ENCODE data around the gene CROCC2.

The CROCC2 gene

DNA sequence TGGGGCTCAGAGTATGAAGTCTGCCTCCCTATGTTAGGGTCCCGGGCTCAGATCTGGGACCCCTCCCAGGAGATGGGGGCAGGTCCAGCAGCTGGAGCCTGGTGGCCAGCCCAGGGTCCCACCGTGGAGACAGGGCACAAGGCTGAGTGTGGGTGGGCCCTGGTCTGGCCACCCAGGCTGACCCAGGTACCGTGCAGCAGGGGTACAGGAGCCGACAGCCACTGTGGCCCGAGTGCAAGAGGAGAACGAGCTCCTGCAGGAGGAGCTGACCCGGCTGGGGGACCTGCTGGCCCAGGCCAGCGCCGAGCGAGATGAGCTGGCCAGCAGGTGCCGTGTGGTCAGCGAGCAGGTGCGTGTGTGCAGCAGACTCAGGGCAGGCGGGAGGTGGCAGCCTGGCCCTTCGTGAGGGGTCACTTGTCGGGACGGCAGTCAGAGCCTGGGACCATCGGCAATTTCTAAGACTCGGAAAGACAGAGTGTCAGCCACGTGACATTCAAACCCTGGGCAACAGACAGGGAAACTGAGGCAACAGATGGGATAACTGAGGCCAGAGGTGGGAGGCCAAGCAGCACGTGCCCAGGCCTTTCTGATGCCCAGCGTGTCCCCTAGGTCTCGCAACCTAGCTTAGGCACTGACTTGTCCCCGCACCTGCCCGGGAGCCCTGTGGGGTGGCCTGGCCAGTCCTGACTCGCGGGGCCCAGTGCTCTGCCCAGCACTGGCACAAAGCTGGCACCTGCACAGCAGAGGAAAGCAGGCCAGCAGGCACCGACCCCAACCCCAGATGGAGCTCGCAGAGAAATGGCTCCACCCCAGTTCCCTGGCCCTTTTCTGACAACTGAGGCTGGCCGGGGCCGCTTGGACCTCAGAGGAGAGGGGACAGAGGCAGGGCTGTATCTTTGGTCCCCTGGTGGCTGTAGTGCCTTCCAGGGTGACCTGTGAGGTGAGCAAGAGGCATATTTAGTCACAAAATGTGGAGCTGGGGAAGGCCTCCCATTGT is 13.9 kb downstream of the CROCC2 start:
- no peak for DNase-seq (ENCODE audit: low read depth in 2 of 2, low spot score in 1 of 2)

DNA sequence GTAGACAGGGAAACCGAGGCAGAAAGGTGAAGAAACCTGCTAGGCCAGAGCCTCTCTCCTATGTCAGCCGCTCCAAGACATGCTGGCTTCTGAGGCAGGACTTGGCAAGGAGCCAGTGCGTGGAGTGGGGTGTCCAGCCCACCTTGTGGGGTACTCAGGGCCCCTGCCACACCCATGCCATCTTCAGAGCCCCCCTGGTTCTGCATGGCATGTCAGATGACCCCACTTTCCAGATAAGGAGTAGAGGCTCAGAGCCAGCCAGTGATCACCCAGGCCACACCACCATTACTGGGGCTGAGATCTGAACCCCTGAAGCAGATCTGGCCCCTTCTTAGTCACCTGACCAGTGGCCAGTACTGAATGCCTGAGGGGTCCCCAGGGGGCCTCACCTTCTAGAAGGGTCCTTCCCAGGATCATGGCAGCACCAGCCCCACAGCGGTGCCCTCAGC is 14.7 kb downstream of the CROCC2 start:
- DNase-seq (ENCODE audit: low read depth in 2 of 2, low spot score in 1 of 2), result no peak

- DNase-seq (ENCODE audit: low read depth in 2 of 2, low spot score in 1 of 2), result no peak
Measured at GRCh38 chr2:240921311-240921994, 15.3 kb downstream of the CROCC2 start.

DNA sequence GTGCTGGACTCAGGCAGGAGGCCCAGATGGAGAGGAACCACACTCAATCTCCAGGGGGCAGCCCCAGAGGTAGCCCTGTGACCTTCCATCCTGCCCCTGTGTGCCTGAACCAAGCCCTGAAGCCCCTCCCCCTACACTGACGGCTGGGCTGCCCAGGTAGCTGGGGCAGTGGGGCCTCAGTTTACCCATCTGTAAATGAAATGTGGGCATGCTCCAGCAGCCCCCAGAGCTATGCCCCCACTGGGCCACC is 15.8 kb downstream of the CROCC2 start:
- no peak for DNase-seq (ENCODE audit: low read depth in 2 of 2, low spot score in 1 of 2)

DNA sequence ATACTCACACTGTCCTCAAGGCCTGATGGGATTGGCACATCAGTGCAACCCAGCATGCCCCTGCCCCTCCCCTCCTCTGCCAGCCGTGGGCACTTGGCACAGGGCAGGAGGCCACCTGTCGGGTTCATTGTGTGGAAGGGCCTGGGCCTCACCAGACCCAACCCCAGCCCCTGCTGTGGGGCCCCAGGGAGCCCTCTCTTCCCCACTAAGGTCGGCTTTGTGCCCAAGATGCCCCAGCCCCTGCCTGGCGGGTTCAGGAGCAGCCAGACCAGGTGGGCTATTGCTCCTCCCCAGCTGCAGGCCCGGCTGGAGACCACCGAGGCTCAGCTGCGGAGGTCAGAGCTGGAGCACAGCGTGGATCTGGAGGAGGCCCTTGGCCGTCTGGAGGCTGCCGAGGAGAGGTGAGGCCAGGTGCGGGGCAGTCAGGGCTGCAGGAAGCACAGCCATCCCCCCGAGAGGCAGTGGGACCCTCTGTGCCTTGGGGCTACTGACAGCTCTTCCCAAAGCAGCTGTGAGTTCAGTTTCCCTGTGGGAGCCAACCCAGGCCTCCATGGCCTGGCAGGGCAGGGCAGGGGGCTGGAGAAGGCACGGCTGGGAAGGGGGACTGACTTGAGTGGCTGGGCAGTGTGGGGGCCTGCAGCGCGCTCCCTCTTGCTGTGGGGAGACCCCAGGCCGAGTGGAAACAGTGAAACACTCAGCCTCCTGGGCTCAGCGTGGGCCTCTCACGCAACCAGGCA is 16.3 kb downstream of the CROCC2 start:
- DNase-seq (ENCODE audit: low read depth in 2 of 2, low spot score in 1 of 2), result no peak

DNA sequence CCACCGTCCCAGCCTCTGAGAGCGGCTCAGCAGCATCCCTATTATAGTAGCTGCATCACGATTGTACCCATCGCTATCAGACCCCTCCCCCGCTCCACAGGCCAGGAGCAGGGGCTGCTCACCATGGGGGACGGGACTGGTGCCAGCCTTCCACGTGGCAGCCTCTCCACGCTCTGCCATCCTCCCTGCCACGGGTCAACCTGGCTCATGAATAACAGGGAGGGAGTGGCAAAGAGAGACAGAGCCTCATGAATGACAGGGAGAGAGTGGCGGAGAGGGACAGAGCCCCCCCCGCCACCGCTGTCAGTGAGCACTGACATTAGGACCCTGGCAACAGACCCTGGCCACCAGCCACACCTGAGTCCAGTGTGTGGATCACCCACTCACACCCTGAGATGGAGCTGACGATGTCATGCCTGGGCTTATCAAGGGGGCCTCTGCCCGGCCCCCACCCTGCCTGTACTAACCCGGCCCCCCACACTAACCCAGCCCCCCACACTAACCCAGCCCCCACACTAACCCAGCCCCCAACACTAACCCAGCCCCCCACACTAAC is 16.9 kb downstream of the CROCC2 start:
- no peak for DNase-seq (ENCODE audit: low read depth in 2 of 2, low spot score in 1 of 2)

GRCh38 chr2:240925191-240925567 is 19.0 kb downstream of the CROCC2 start:
- no peak for DNase-seq (ENCODE audit: low read depth in 2 of 2, low spot score in 1 of 2)

GRCh38 chr2:240925568-240926515 is 19.7 kb downstream of the CROCC2 start:
- no peak for DNase-seq (ENCODE audit: low read depth in 2 of 2, low spot score in 1 of 2)

DNA sequence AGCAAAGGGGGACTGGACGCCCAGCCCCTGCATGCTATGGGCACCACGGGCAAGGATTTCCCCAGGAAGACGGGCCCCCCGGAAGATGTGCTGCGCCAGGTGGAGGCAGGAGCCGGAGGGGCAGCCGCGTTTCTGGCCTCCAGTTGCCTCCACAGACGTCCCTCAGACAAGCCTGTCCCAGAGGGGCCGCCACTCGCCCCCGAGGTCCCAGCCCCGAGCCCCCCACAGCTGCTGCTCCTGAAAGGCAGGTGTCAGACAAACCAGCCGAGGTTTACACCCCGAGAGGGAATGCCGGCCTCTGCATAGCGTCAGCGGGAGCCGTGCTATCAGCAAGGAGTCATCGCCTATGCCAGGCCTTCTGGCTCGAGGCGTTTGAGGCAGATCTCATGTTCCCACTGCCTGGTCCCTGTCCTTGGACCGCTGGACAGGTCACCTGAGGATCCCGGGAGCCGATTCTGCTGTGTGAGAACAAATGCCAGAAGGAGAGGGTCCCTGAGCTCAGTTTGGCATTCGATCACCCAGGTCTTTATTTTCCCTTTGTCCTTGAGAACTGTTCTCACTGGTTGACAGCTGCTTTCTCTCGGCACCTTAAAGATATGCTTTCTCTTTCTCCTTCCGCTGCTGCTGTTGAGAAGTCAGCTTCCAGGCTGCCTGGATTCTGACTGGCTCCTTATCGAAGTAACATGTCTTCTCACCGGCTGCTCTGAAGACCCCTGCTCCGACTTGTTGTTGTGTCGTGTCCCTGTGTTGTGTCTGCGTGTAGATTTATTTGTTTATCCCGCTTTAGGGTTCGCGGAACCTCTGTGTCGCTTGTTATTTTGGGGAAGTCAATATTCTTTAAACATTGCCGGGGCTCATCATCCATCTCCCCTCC is 20.6 kb downstream of the CROCC2 start:
- no peak for DNase-seq (ENCODE audit: low read depth in 2 of 2, low spot score in 1 of 2)

GRCh38 chr2:240927390-240927781 is 21.2 kb downstream of the CROCC2 start:
- no peak for DNase-seq (ENCODE audit: low read depth in 2 of 2, low spot score in 1 of 2)

DNA sequence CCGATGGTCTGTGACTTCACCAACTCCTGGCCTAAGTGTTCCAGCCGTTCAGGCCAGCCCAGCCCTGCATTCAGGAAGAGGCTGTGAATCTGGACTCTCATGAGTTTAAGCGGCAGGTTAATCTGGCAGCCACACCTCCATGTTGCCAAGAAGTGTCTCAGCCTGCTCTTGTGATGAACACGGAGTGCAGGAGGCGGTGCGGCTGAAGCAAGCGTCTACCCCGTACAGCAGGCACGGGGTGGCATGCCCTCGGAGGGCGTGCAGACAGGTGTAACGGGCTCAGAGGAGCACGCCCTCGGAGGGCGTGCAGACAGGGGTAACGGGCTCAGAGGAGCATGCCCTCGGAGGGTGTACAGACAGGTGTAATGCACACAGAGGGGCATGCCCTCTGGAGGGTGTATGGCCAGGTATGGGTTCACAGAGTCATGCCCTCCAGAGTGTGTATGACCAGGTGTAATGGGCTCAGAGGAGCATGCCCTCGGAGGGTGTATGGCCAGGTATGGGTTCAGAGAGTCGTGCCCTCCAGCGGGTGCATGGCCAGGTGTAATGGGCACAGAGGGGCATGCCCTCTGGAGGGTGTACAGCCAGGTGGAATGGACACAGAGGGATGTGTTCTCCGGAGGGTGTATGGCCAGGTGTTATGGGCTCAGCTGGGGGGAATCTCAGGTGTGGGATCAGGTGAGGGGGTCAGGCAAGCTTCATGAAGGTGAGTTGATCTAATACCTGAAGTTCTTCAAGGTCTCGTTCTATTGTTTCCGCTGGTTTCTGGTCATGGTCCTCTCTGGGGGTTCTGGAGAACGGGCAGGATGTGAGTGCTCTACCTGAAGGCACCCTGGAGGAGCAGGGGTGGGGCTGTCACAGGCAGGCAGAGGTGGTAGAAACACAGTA is 22.6 kb downstream of the CROCC2 start:
- DNase-seq (ENCODE audit: low read depth in 2 of 2, low spot score in 1 of 2), result no peak

DNA sequence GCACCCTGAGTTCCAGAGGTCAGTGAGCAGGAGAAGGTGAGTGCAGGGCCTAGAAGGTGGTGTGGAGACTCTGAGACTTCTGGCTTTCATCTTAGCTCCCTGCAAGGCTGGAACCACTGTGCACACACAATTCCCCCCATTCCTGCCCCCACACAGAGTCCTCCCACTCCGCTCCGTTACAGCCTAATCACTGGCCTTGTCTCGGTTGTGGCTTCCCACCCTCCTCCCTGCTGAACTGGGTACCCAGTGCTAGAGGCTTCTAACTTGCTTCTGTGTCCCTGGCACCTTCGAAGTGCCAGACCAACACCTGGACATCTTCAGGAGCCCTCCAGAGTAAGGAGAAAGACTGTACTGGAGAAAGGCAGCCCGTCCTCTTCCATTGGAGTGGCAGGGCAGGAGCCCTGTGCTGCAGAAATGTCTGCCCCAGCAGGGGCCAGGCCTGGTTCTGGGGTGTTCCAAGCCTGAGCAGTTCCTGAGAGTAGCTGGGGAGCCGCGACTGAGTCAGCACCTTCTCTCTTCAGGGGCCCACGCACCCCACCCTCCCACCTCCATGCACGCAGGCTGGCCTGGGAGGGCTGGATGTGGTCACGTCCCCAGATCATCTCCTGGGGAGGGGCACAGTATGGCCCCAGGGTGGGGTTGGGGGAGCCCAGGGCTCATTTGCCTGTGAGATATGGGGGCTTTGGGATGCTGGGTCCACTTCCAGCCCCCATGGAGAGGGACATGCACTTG is 23.4 kb downstream of the CROCC2 start:
- DNase-seq (ENCODE audit: low read depth in 2 of 2, low spot score in 1 of 2), result no peak

DNA sequence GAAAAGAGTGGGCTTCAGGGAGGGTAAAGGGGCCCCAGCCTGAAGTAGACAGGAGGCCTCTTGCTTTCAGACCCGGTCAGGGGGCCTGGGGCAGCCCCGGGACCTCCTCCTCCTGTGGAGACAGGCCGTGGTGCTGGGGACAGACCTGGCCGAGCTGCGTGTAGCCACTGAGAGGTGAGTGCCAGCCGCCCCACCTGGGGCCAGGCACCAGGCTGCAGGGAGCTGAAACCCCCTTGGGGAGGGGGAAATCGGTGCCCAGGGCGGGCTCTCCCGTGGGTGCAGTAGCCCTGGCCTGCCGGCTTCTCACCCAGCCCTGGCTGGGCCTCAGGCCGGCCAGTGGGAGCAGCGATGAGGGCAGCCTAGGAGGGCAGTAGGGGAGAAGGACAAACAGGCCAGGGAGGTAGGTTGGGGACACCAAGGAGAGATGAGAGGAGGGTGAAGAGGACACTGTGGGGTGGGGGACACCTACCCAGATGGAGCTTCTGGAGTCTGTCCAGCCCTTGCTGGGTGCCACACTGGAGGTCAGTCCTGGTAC is 24.0 kb downstream of the CROCC2 start:
- DNase-seq (ENCODE audit: low read depth in 2 of 2, low spot score in 1 of 2), result no peak

GRCh38 chr2:240930631-240931318 is 24.6 kb downstream of the CROCC2 start:
- no peak for DNase-seq (ENCODE audit: low read depth in 2 of 2, low spot score in 1 of 2)

DNA sequence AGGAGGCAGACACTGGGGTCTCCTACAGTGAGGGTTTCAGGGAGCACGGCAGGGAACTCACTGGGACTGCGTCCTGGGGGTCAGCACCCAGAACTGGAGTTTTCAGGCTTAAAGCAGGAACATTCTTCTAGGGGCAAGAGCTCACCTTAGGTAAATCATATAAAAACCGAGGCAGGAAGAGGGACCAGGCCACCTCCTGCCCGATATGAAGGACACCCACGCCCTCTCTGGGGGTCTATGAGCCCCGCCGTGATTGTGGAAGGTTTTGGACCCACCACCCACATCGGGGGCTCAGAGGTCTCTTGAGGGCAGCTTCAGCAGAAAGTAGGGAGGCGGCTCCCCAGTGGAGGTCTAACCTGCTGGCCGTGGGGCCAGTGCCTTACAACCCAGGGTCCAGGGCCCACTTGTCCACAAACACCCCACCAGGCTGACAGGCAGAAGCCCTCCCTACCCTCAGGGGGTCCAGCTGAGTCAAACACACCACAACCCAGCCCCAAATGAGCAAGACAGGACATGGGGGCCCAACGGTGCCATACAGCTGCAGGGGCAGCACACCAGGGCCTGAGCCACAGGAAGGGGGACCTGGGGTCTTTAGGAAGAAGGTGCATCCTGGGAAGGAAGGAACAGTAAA is 25.3 kb downstream of the CROCC2 start:
- DNase-seq (ENCODE audit: low read depth in 2 of 2, low spot score in 1 of 2), result no peak

GRCh38 chr2:240932001-240932723 is 26.0 kb downstream of the CROCC2 start:
- DNase-seq (ENCODE audit: low read depth in 2 of 2, low spot score in 1 of 2), result no peak

All from stimulated activated CD8-positive, alpha-beta memory T cell treated with anti-CD3 and anti-CD28 coated beads, Interleukin-4, amount 100 ng/mL, for 1 hour (primary cell).